WTC11 (cell line): Measurements from ENCODE around the gene CELF4. TPM values are rescaled to one million over a fixed set of nuclear protein-coding genes. Genes with fewer than 3 reads are reported as not detected.

Experiments used
- ATAC-seq: fragments of 200-7000 bp; cut with Tn5 transposase; 2 replicates; pipeline ENCODE4 v1.10.0; 2021; ENCODE audit warnings: mild to moderate bottlenecking, moderate library complexity
- CTCF ChIA-PET: fragments of 300-600 bp; sonication (Branson Sonifier 250); formaldehyde crosslinking; loops from one replicate; lab custom pipeline; 2021; ENCODE audit warnings: antibody characterized with exemption; lab: Charles Lee
- POLR2A ChIA-PET: fragments of 350-600 bp; sonication (Branson Sonifier 250); formaldehyde crosslinking; loops from one replicate; lab custom pipeline; 2021; ENCODE audit warnings: antibody characterized with exemption; lab: Charles Lee
- DNase-seq: peaks from one replicate; pipeline ENCODE4 v3.0.0; 2021; ENCODE audit warnings: low spot score
- H3K27ac Mint-ChIP-seq: 2 replicates; pipeline ENCODE4 v1.8.0; 2021; ENCODE audit warnings: mixed read lengths
- H3K27me3 Mint-ChIP-seq: 2 replicates; pipeline ENCODE4 v1.8.0; 2021; ENCODE audit warnings: low read depth, mild to moderate bottlenecking, moderate library complexity, mixed read lengths
- H3K36me3 Mint-ChIP-seq: 2 replicates; pipeline ENCODE4 v1.8.0; 2021; ENCODE audit warnings: mixed read lengths
- H3K4me1 Mint-ChIP-seq: 2 replicates; pipeline ENCODE4 v1.8.0; 2022; ENCODE audit warnings: mixed read lengths
- H3K4me3 Mint-ChIP-seq: 2 replicates; pipeline ENCODE4 v1.8.0; 2021; ENCODE audit warnings: mild to moderate bottlenecking, moderate library complexity, mixed read lengths
- H3K9me3 Mint-ChIP-seq: 2 replicates; pipeline ENCODE4 v1.8.0; 2021; ENCODE audit warnings: mixed read lengths
- ATF1 ChIP-seq: sonication (generic); formaldehyde crosslinking; IDR thresholded peaks from 2 replicates; pipeline ENCODE4 v1.8.1; 2023; ENCODE audit warnings: mild to moderate bottlenecking, moderate library complexity, missing genetic modification reagents
- ATF6 ChIP-seq: sonication (generic); formaldehyde crosslinking; IDR thresholded peaks from 2 replicates; pipeline ENCODE4 v1.8.1; 2023; ENCODE audit warnings: mild to moderate bottlenecking, missing genetic modification reagents
- CTCF ChIP-seq: fragments of 200-600 bp; IDR thresholded peaks from 2 replicates; pipeline ENCODE4 v1.8.0; 2022; ENCODE audit warnings: antibody characterized with exemption
- NFE2L1 ChIP-seq: sonication (generic); formaldehyde crosslinking; IDR thresholded peaks from 2 replicates; pipeline ENCODE4 v1.8.1; 2023; ENCODE audit warnings: missing genetic modification reagents
- NFYB ChIP-seq: sonication (generic); formaldehyde crosslinking; conservative IDR thresholded peaks from 2 replicates; pipeline ENCODE4 v1.8.0; 2022; ENCODE audit warnings: low read depth, missing genetic modification reagents
- PREB ChIP-seq: sonication (generic); formaldehyde crosslinking; IDR thresholded peaks from 2 replicates; pipeline ENCODE4 v1.8.1; 2022; ENCODE audit warnings: mild to moderate bottlenecking, missing genetic modification reagents, moderate library complexity, borderline replicate concordance
- RORB ChIP-seq: fragments of 250-450 bp; sonication (Bioruptor Pico); IDR thresholded peaks from 2 replicates; pipeline ENCODE4 v1.9.0; 2021; ENCODE audit warnings: mild to moderate bottlenecking
- SOX15 ChIP-seq: fragments of 250-450 bp; sonication (Bioruptor Pico); IDR thresholded peaks from 2 replicates; pipeline ENCODE4 v1.9.0; 2021; ENCODE audit warnings: mild to moderate bottlenecking
- SP1 ChIP-seq: sonication (generic); formaldehyde crosslinking; conservative IDR thresholded peaks from 2 replicates; pipeline ENCODE4 v1.8.1; 2022; ENCODE audit warnings: missing genetic modification reagents
- TCF7 ChIP-seq: sonication (generic); formaldehyde crosslinking; IDR thresholded peaks from 2 replicates; pipeline ENCODE4 v1.8.0; 2022; ENCODE audit warnings: mild to moderate bottlenecking, low read depth, missing genetic modification reagents, moderate library complexity
- TEAD4 ChIP-seq: sonication (generic); formaldehyde crosslinking; IDR thresholded peaks from 2 replicates; pipeline ENCODE4 v1.8.0; 2022; ENCODE audit warnings: mild to moderate bottlenecking, missing genetic modification reagents
- TP53 ChIP-seq: sonication (generic); formaldehyde crosslinking; IDR thresholded peaks from 2 replicates; pipeline ENCODE4 v1.8.1; 2023; ENCODE audit warnings: mild to moderate bottlenecking, missing genetic modification reagents
- ZNF121 ChIP-seq: sonication (generic); formaldehyde crosslinking; IDR thresholded peaks from 2 replicates; pipeline ENCODE4 v1.8.0; 2023; ENCODE audit warnings: missing genetic modification reagents
- ZNF138 ChIP-seq: sonication (generic); formaldehyde crosslinking; conservative IDR thresholded peaks from 2 replicates; pipeline ENCODE4 v1.8.1; 2022; ENCODE audit warnings: mild to moderate bottlenecking, moderate library complexity, missing genetic modification reagents
- ZNF396 ChIP-seq: fragments of 250-450 bp; sonication (Bioruptor Pico); IDR thresholded peaks from 2 replicates; pipeline ENCODE4 v1.8.0; 2021; ENCODE audit warnings: mild to moderate bottlenecking, moderate library complexity, borderline replicate concordance
- ZNF671 ChIP-seq: fragments of 250-450 bp; sonication (Bioruptor Pico); IDR thresholded peaks from 2 replicates; pipeline ENCODE4 v1.8.0; 2021; ENCODE audit warnings: mild to moderate bottlenecking
- total RNA-seq: library from RNA; stranded (reverse); gene quantifications from 3 replicates; pipeline ENCODE4 v1.2.3, GENCODE V29; 2021
- TF ChIP-seq, protein P1 (sequence below): fragments of 250-450 bp; sonication (Bioruptor Pico); IDR thresholded peaks from 2 replicates; pipeline ENCODE4 v2.1.2; 2022; ENCODE audit warnings: mild to moderate bottlenecking, moderate library complexity

The CELF4 gene
- total RNA-seq, 1 experiment from 2014 or later, result 2.9 TPM

GRCh38 chr18:37285825-37286224 is 279.8 kb downstream of the CELF4 start:
- ChIA-PET CTCF (no interaction called here), POLR2A (no interaction called here)
- no peak for ATAC-seq
- Mint-ChIP-seq H3K27ac (no peak overlapping the region), H3K9me3 (peaks cover 3% of the 10 kb centered on the region; the same call in 1 of the 2 replicates), H3K4me1 (no peaks in the 10 kb centered on the region), H3K36me3 (no peaks in the 10 kb centered on the region), H3K27me3 (no peaks in the 10 kb centered on the region), H3K4me3 (no peak overlapping the region)
- no peak for DNase-seq
- TF ChIP-seq NFE2L1 (CRISPR knock-in tag), result no peak
- TF ChIP-seq TP53 (CRISPR knock-in tag), result no peak
- no peak for TF ChIP-seq RORB (CRISPR knock-in tag)
- no peak for TF ChIP-seq ATF1 (CRISPR knock-in tag)
- TF ChIP-seq ZNF138 (CRISPR knock-in tag), result no peak
- TF ChIP-seq SP1 (CRISPR knock-in tag), result no peak

GRCh38 chr18:37284260-37284659 is 281.3 kb downstream of the CELF4 start:
- H3K4me1 Mint-ChIP-seq, result no peaks in the 10 kb centered on the region
- DNase-seq (no peak), ATAC-seq (no peak)
- H3K27me3 Mint-ChIP-seq, result peaks cover 5% of the 10 kb centered on the region; the same call in 1 of the 2 replicates
- no peak overlapping the region for H3K27ac Mint-ChIP-seq
- peaks cover 3% of the 10 kb centered on the region; the same call in 1 of the 2 replicates for H3K9me3 Mint-ChIP-seq
- ChIA-PET POLR2A (no interaction called here), CTCF (no interaction called here)
- H3K4me3 Mint-ChIP-seq, result no peak overlapping the region
- H3K36me3 Mint-ChIP-seq, result no peaks in the 10 kb centered on the region
- TF ChIP-seq RORB (CRISPR knock-in tag) (no peak), ATF6 (CRISPR knock-in tag) (no peak), NFYB (no peak), NFE2L1 (CRISPR knock-in tag) (no peak), SOX15 (CRISPR knock-in tag) (no peak)
- TF ChIP-seq, protein P1, sequence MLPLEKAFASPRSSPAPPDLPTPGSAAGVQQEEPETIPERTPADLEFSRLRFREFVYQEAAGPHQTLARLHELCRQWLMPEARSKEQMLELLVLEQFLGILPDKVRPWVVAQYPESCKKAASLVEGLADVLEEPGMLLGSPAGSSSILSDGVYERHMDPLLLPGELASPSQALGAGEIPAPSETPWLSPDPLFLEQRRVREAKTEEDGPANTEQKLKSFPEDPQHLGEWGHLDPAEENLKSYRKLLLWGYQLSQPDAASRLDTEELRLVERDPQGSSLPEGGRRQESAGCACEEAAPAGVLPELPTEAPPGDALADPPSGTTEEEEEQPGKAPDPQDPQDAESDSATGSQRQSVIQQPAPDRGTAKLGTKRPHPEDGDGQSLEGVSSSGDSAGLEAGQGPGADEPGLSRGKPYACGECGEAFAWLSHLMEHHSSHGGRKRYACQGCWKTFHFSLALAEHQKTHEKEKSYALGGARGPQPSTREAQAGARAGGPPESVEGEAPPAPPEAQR (CRISPR knock-in tag), result no peak
- TF ChIP-seq, all 79 proteins: peak for 0

- peaks cover 5% of the 10 kb centered on the region; the same call in 1 of the 2 replicates for H3K27me3 Mint-ChIP-seq
- peak; percentile 36 for DNase-seq
- peaks cover 3% of the 10 kb centered on the region; the same call in 1 of the 2 replicates for H3K9me3 Mint-ChIP-seq
- ChIA-PET CTCF (interaction anchor here (0.6 to 1.0 kb wide), 3 partner anchors 12 to 39 kb away, joined by 3 to 4 read pairs (median 3); no protein-coding TSS in a partner anchor), POLR2A (no interaction called here)
- peaks cover 6% of the 10 kb centered on the region; the same call in 1 of the 2 replicates for H3K4me1 Mint-ChIP-seq
- ATAC-seq, result peak; percentile 80
- no peak overlapping the region for H3K4me3 Mint-ChIP-seq
- H3K27ac Mint-ChIP-seq, result no peak overlapping the region
- H3K36me3 Mint-ChIP-seq, result no peaks in the 10 kb centered on the region
- no peak for TF ChIP-seq PREB
- TF ChIP-seq ZNF396 (CRISPR knock-in tag), result no peak
- TF ChIP-seq ZNF671 (CRISPR knock-in tag), result no peak
- no peak for TF ChIP-seq TCF7
- no peak for TF ChIP-seq TEAD4 (CRISPR knock-in tag)
- TF ChIP-seq CTCF, result peak; percentile 45; the same call in 1 of the 2 replicates
- no peak for TF ChIP-seq ZNF121 (CRISPR knock-in tag)
- TF ChIP-seq, all 79 proteins: peak for 1
Observed at GRCh38 chr18:37282386-37283037, 283.1 kb downstream of the CELF4 start.
